SK-N-SH (cell line): ENCODE data around the gene KRT4. TPM values are rescaled to one million over a fixed set of nuclear protein-coding genes. Genes with fewer than 3 reads are reported as not detected.

Experiments used
- CTCF ChIA-PET: fragments of 300-600, 350-600 bp; formaldehyde crosslinking; extraction: SDS; loops from one replicate; lab custom pipeline; 2021; lab: Yijun Ruan, JAX
- POLR2A ChIA-PET: fragments of 350-600 bp; sonication (Branson Sonifier 250); formaldehyde crosslinking; extraction: SDS; loops from one replicate; lab custom pipeline; 2020; ENCODE audit warnings: antibody characterized with exemption, inconsistent platforms; lab: Yijun Ruan, JAX
- DNase-seq: peaks from one replicate; pipeline ENCODE4 v3.0.0; 2012
- H2AFZ ChIP-seq: fragments of 200-600 bp; sonication (generic); 2 replicates; pipeline ENCODE4 v1.8.1; 2016; ENCODE audit warnings: antibody characterized with exemption, mild to moderate bottlenecking, low read depth
- H3F3A ChIP-seq: fragments of 200-600 bp; sonication (generic); replicated peaks from 2 replicates; pipeline ENCODE3; 2016; ENCODE audit warnings: antibody characterized with exemption, mild to moderate bottlenecking; ENCODE audit not compliant: insufficient read depth
- H3K27ac ChIP-seq, 2 experiments: fragments of 200-500 bp in 1 of 2; fragments of 200-600 bp in 1 of 2; sonication (Bioruptor generic) in 1 of 2; sonication (generic), shearing (Covaris generic) in 1 of 2; 2 replicates each; pipeline versions ENCODE4 v1.5.1 to v1.6.1; 2014 to 2016; ENCODE audit warnings: low read depth in 2 of 2, inconsistent platforms in 1 of 2, low read length in 1 of 2, mild to moderate bottlenecking in 1 of 2, mixed read lengths in 1 of 2
- H3K27me3 ChIP-seq: fragments of 200-600 bp; sonication (generic), shearing (Covaris generic); 2 replicates; pipeline ENCODE4 v1.6.1; 2016; ENCODE audit warnings: mixed run types; ENCODE audit not compliant: insufficient read depth
- H3K36me3 ChIP-seq, 2 experiments: fragments of 200-500 bp in 1 of 2; fragments of 200-600 bp in 1 of 2; sonication (Bioruptor generic) in 1 of 2; sonication (generic) in 1 of 2; replicated peaks in 1 of 2; 2 replicates each; pipeline versions ENCODE3 to v1.5.1; 2014 to 2016; ENCODE audit warnings: low read length in 1 of 2, mild to moderate bottlenecking in 1 of 2; ENCODE audit not compliant: insufficient read depth in 2 of 2, control insufficient read depth in 1 of 2
- H3K4me1 ChIP-seq, 2 experiments: fragments of 200-500 bp in 1 of 2; fragments of 200-600 bp in 1 of 2; sonication (Bioruptor generic) in 1 of 2; sonication (generic), shearing (Covaris generic) in 1 of 2; 2 replicates each; pipeline versions ENCODE4 v1.5.1 to v1.6.1; 2014 to 2016; ENCODE audit warnings: low read depth in 1 of 2, low read length in 1 of 2, mixed run types in 1 of 2; ENCODE audit not compliant: insufficient read depth in 2 of 2, control insufficient read depth in 1 of 2
- H3K4me2 ChIP-seq: fragments of 200-600 bp; sonication (generic), shearing (Covaris generic); 2 replicates; pipeline ENCODE4 v1.6.1; 2017; ENCODE audit warnings: mixed run types
- H3K4me3 ChIP-seq, 2 experiments: fragments of 200-500 bp in 1 of 2; fragments of 200-600 bp in 1 of 2; sonication (Bioruptor generic) in 1 of 2; sonication (generic), shearing (Covaris generic) in 1 of 2; 2 replicates each; pipeline versions ENCODE4 v1.5.1 to v1.8.1; 2014 to 2016; ENCODE audit warnings: low read depth in 2 of 2, inconsistent platforms in 1 of 2, low read length in 1 of 2, mild to moderate bottlenecking in 1 of 2, mixed read lengths in 1 of 2, moderate library complexity in 1 of 2
- H3K79me2 ChIP-seq: fragments of 200-600 bp; sonication (generic); 2 replicates; pipeline ENCODE4 v1.8.1; 2017; ENCODE audit warnings: mild to moderate bottlenecking; ENCODE audit not compliant: insufficient read depth
- H3K9ac ChIP-seq: fragments of 200-600 bp; sonication (generic); 2 replicates; pipeline ENCODE4 v1.6.1; 2017; ENCODE audit warnings: mixed run types
- H3K9me2 ChIP-seq: fragments of 200-600 bp; sonication (generic); 2 replicates; pipeline ENCODE4 v1.6.1; 2017; ENCODE audit warnings: mixed run types
- H3K9me3 ChIP-seq: fragments of 200-600 bp; sonication (generic); 2 replicates; pipeline ENCODE4 v1.6.1; 2017; ENCODE audit warnings: mixed run types, mild to moderate bottlenecking, moderate library complexity
- H4K20me1 ChIP-seq: fragments of 200-600 bp; sonication (generic); 2 replicates; pipeline ENCODE4 v1.6.1; 2017; ENCODE audit warnings: mild to moderate bottlenecking, mixed run types; ENCODE audit not compliant: insufficient read depth
- ELF1 ChIP-seq: IDR thresholded peaks from 2 replicates; pipeline ENCODE4 v1.4.0; 2012
- EP300 ChIP-seq, 2 experiments: IDR thresholded peaks; 2 replicates each; pipeline versions ENCODE4 v1.4.0 to v1.6.1; 2012; ENCODE audit warnings: borderline replicate concordance in 1 of 2, low read depth in 1 of 2, low read length in 1 of 2
- FOXM1 ChIP-seq: IDR thresholded peaks from 2 replicates; pipeline ENCODE4 v1.4.0; 2012; ENCODE audit warnings: low read depth, mild to moderate bottlenecking
- GABPA ChIP-seq: IDR thresholded peaks from 2 replicates; pipeline ENCODE4 v1.4.0; 2012; ENCODE audit warnings: low read depth, mild to moderate bottlenecking
- IRF3 ChIP-seq: fragments of 150-350 bp; IDR thresholded peaks from 2 replicates; pipeline ENCODE4 v1.6.1; 2016; ENCODE audit warnings: mild to moderate bottlenecking, low read depth, low read length
- JUND ChIP-seq: IDR thresholded peaks from 2 replicates; pipeline ENCODE4 v1.4.0; 2012
- MEF2A ChIP-seq: IDR thresholded peaks from 2 replicates; pipeline ENCODE4 v1.4.0; 2012; ENCODE audit warnings: low read depth, borderline replicate concordance
- NRF1 ChIP-seq: IDR thresholded peaks from 2 replicates; pipeline ENCODE4 v1.6.1; 2012; ENCODE audit warnings: low read depth, mild to moderate bottlenecking, low read length
- PBX3 ChIP-seq: IDR thresholded peaks from 2 replicates; pipeline ENCODE4; 2012
- RCOR1 ChIP-seq: fragments of 150-350 bp; IDR thresholded peaks from 2 replicates; pipeline ENCODE4 v1.6.1; 2017; ENCODE audit warnings: antibody characterized with exemption, low read length
- REST ChIP-seq: IDR thresholded peaks from 2 replicates; pipeline ENCODE4 v1.6.1; 2012; ENCODE audit warnings: mild to moderate bottlenecking, low read depth, low read length, moderate library complexity
- TEAD4 ChIP-seq: IDR thresholded peaks from 2 replicates; pipeline ENCODE4 v1.4.0; 2012; ENCODE audit warnings: mild to moderate bottlenecking, borderline replicate concordance; ENCODE audit not compliant: insufficient read depth
- USF2 ChIP-seq: fragments of 150-350 bp; IDR thresholded peaks from 2 replicates; pipeline ENCODE4 v1.6.1; 2017; ENCODE audit warnings: antibody characterized with exemption, low read length, low read depth, borderline replicate concordance
- YY1 ChIP-seq: IDR thresholded peaks from 2 replicates; pipeline ENCODE4 v1.4.0; 2012; ENCODE audit warnings: low read depth, mild to moderate bottlenecking
- ZBTB33 ChIP-seq: IDR thresholded peaks from 2 replicates; pipeline ENCODE4 v1.4.0; 2012; ENCODE audit warnings: low read depth, borderline replicate concordance
- WGBS: methylation state at CpG from one replicate; pipeline ENCODE4 v1.1.6; 2017; ENCODE audit warnings: low lambda C conversion rate; 5-methylcytosine and 5-hydroxymethylcytosine counted together
- polyA plus RNA-seq, 3 experiments: library from polyadenylated mRNA; depleted of rRNA; stranded (reverse); fragments of >200 nt; gene quantifications; 2 replicates each; pipeline ENCODE4 v1.2.3, GENCODE V29; 2012

KRT4 gene
- polyA plus RNA-seq, 1 of the 3 experiments (the other 2 are of a cell fraction): not detected

GRCh38 chr12:52767427-52767826 lies 46.5 kb downstream of the KRT4 start:
- no peak overlapping the region for H3K27ac ChIP-seq
- no peaks in the 10 kb centered on the region for H4K20me1 ChIP-seq
- H3K36me3 ChIP-seq: no peaks in the 10 kb centered on the region
- H3K9ac ChIP-seq: no peak overlapping the region
- H3K9me2 ChIP-seq: no peaks in the 10 kb centered on the region
- H2AFZ ChIP-seq: no peak overlapping the region
- 0% methylated on average over 3 of the region's 3 CpGs for WGBS
- H3K79me2 ChIP-seq: no peaks in the 10 kb centered on the region
- ChIA-PET CTCF (no interaction called here), POLR2A (no interaction called here)
- no peak for DNase-seq
- H3K4me2 ChIP-seq: no peak overlapping the region
- TF ChIP-seq MEF2A: no peak
- no peak for TF ChIP-seq ZBTB33
- no peak for TF ChIP-seq TEAD4
- no peak for TF ChIP-seq PBX3
- no peak for TF ChIP-seq JUND
- TF ChIP-seq ELF1: no peak
- no peak for TF ChIP-seq YY1
- peaks cover 10% of the 10 kb centered on the region; the same call in 1 of the 2 replicates for H3K27me3 ChIP-seq
- no peaks in the 10 kb centered on the region for H3K4me1 ChIP-seq
- no peak overlapping the region for H3K4me3 ChIP-seq
- H3K9me3 ChIP-seq: no peaks in the 10 kb centered on the region
- H3F3A ChIP-seq: no peaks in the 10 kb centered on the region

GRCh38 chr12:52767020-52767379 lies 46.9 kb downstream of the KRT4 start:
- 21% methylated on average over 1 of the region's 1 CpG for WGBS
- ChIA-PET POLR2A (no interaction called here), CTCF (no interaction called here)
- no peak for TF ChIP-seq EP300 (IDR thresholded peaks at IDR 0.05; ENCODE audit: borderline replicate concordance in 1 of 2, low read depth in 1 of 2, low read length in 1 of 2)
- no peak for TF ChIP-seq RCOR1
- TF ChIP-seq FOXM1: no peak
- no peak for TF ChIP-seq YY1
- no peak for TF ChIP-seq USF2
- no peak for TF ChIP-seq ZBTB33
- no peak for TF ChIP-seq NRF1
- no peak for TF ChIP-seq GABPA
- TF ChIP-seq REST: no peak
- TF ChIP-seq IRF3: no peak
- no peak for TF ChIP-seq PBX3

More at GRCh38 chr12:52767020-52767379, 46.9 kb downstream of the KRT4 start:
- no peaks in the 10 kb centered on the region for H3K36me3 ChIP-seq
- no peak for DNase-seq
- H3K9ac ChIP-seq: no peak overlapping the region
- no peaks in the 10 kb centered on the region for H3K9me3 ChIP-seq
- H3K9me2 ChIP-seq: no peaks in the 10 kb centered on the region
- H2AFZ ChIP-seq: no peak overlapping the region
- no peak overlapping the region for H3K4me2 ChIP-seq
- H3K79me2 ChIP-seq: no peaks in the 10 kb centered on the region
- no peak overlapping the region for H3K4me3 ChIP-seq
- H3F3A ChIP-seq: no peaks in the 10 kb centered on the region
- H4K20me1 ChIP-seq: no peaks in the 10 kb centered on the region
- no peak overlapping the region for H3K27ac ChIP-seq
- H3K4me1 ChIP-seq: no peaks in the 10 kb centered on the region
- peaks cover 6% of the 10 kb centered on the region; the same call in 1 of the 2 replicates for H3K27me3 ChIP-seq
